Stimulated activated naive CD8-positive, alpha-beta T cell treated with anti-CD3 and anti-CD28 coated beads, Interleukin-15, Interleukin-2, amounts not matched to agents 100 ng/mL and 50 ng/mL, for 24 hours (primary cell): Measurements from ENCODE around the gene TMEM45B.
"Not testable (repeated sequence)": the region's sequence is repeated elsewhere in the genome, so short reads cannot be mapped to it uniquely, and the experiment has no call there.

Source experiments
- H3K27ac Mint-ChIP-seq: one replicate; pipeline ENCODE4 v1.8.0; 2021; ENCODE audit warnings: mild to moderate bottlenecking, mixed read lengths
- H3K27me3 Mint-ChIP-seq: one replicate; pipeline ENCODE4 v1.8.0; 2021; ENCODE audit warnings: mixed read lengths
- H3K36me3 Mint-ChIP-seq: one replicate; pipeline ENCODE4 v1.8.0; 2021; ENCODE audit warnings: low read depth, mixed read lengths
- H3K4me1 Mint-ChIP-seq: one replicate; pipeline ENCODE4 v1.8.0; 2021; ENCODE audit warnings: low read depth, mixed read lengths
- H3K4me3 Mint-ChIP-seq: one replicate; pipeline ENCODE4 v1.8.0; 2021; ENCODE audit warnings: mild to moderate bottlenecking, mixed read lengths
- H3K9me3 Mint-ChIP-seq: one replicate; pipeline ENCODE4 v1.8.0; 2021; ENCODE audit warnings: mixed read lengths

The TMEM45B gene

GRCh38 chr11:129815596-129816461 is at the start of gene TMEM45B:
TSS of gene TMEM45B (plus strand) at chr11:129815848. CDS start at chr11:129852483, 36,635 bp downstream.
- H3K9me3 Mint-ChIP-seq: no peaks in the 10 kb centered on the region
- peak within 1 kb of the TSS; percentile 77 for H3K4me3 Mint-ChIP-seq
- H3K36me3 Mint-ChIP-seq: no peaks in the 10 kb centered on the region
- peaks cover 31% of the 10 kb centered on the region for H3K27me3 Mint-ChIP-seq
- H3K4me1 Mint-ChIP-seq: peaks cover 30% of the 10 kb centered on the region
- H3K27ac Mint-ChIP-seq: peak within 1 kb of the TSS; percentile 51

GRCh38 chr11:129766898-129767604 is 48.6 kb upstream of the TMEM45B start:
- no peaks in the 10 kb centered on the region for H3K36me3 Mint-ChIP-seq
- no peaks in the 10 kb centered on the region for H3K4me1 Mint-ChIP-seq
- no peaks in the 10 kb centered on the region for H3K27me3 Mint-ChIP-seq
- peaks cover 4% of the 10 kb centered on the region for H3K9me3 Mint-ChIP-seq
- H3K27ac Mint-ChIP-seq: no peak overlapping the region
- H3K4me3 Mint-ChIP-seq: no peak overlapping the region

GRCh38 chr11:129767827-129768226 is 47.8 kb upstream of the TMEM45B start:
- Mint-ChIP-seq H3K27ac (no peak overlapping the region), H3K4me1 (no peaks in the 10 kb centered on the region), H3K9me3 (peaks cover 4% of the 10 kb centered on the region), H3K4me3 (no peak overlapping the region), H3K36me3 (no peaks in the 10 kb centered on the region), H3K27me3 (no peaks in the 10 kb centered on the region)

- no peaks in the 10 kb centered on the region for H3K36me3 Mint-ChIP-seq
- no peaks in the 10 kb centered on the region for H3K27me3 Mint-ChIP-seq
- H3K27ac Mint-ChIP-seq: no peak overlapping the region
- H3K4me3 Mint-ChIP-seq: no peak overlapping the region
- H3K9me3 Mint-ChIP-seq: peaks cover 4% of the 10 kb centered on the region
- no peaks in the 10 kb centered on the region for H3K4me1 Mint-ChIP-seq
Measured at GRCh38 chr11:129768356-129768755, 47.3 kb upstream of the TMEM45B start.

GRCh38 chr11:129769059-129769458 is 46.6 kb upstream of the TMEM45B start:
- peaks cover 4% of the 10 kb centered on the region for H3K9me3 Mint-ChIP-seq
- no peak overlapping the region for H3K27ac Mint-ChIP-seq
- H3K4me1 Mint-ChIP-seq: no peaks in the 10 kb centered on the region
- no peaks in the 10 kb centered on the region for H3K27me3 Mint-ChIP-seq
- H3K4me3 Mint-ChIP-seq: no peak overlapping the region
- no peaks in the 10 kb centered on the region for H3K36me3 Mint-ChIP-seq

GRCh38 chr11:129770993-129771392 is 44.7 kb upstream of the TMEM45B start:
- no peaks in the 10 kb centered on the region for H3K27me3 Mint-ChIP-seq

GRCh38 chr11:129771456-129771855 is 44.2 kb upstream of the TMEM45B start:
- not testable (repeated sequence) for H3K9me3 Mint-ChIP-seq, H3K36me3 Mint-ChIP-seq, H3K4me1 Mint-ChIP-seq, H3K27me3 Mint-ChIP-seq, H3K27ac Mint-ChIP-seq, H3K4me3 Mint-ChIP-seq

More at GRCh38 chr11:129770993-129771392, 44.7 kb upstream of the TMEM45B start:
- no peaks in the 10 kb centered on the region for H3K36me3 Mint-ChIP-seq
- peaks cover 4% of the 10 kb centered on the region for H3K9me3 Mint-ChIP-seq
- H3K4me3 Mint-ChIP-seq: no peak overlapping the region
- H3K27ac Mint-ChIP-seq: no peak overlapping the region
- no peaks in the 10 kb centered on the region for H3K4me1 Mint-ChIP-seq

- H3K36me3 Mint-ChIP-seq: no peaks in the 10 kb centered on the region
- no peaks in the 10 kb centered on the region for H3K9me3 Mint-ChIP-seq
- no peak overlapping the region for H3K27ac Mint-ChIP-seq
- no peaks in the 10 kb centered on the region for H3K4me1 Mint-ChIP-seq
- no peak overlapping the region for H3K4me3 Mint-ChIP-seq
- no peaks in the 10 kb centered on the region for H3K27me3 Mint-ChIP-seq
Measured at GRCh38 chr11:129778877-129779276, 36.8 kb upstream of the TMEM45B start.

- Mint-ChIP-seq H3K27ac (no peak overlapping the region), H3K36me3 (no peaks in the 10 kb centered on the region), H3K4me3 (no peak overlapping the region), H3K4me1 (no peaks in the 10 kb centered on the region), H3K27me3 (no peaks in the 10 kb centered on the region), H3K9me3 (no peaks in the 10 kb centered on the region)
Measured at GRCh38 chr11:129779342-129779741, 36.3 kb upstream of the TMEM45B start.

- no peaks in the 10 kb centered on the region for H3K27me3 Mint-ChIP-seq
- no peak overlapping the region for H3K4me3 Mint-ChIP-seq
- H3K36me3 Mint-ChIP-seq: no peaks in the 10 kb centered on the region
- no peaks in the 10 kb centered on the region for H3K9me3 Mint-ChIP-seq
- H3K4me1 Mint-ChIP-seq: peaks cover 18% of the 10 kb centered on the region
- no peak overlapping the region for H3K27ac Mint-ChIP-seq
Measured at GRCh38 chr11:129785383-129786111, 30.1 kb upstream of the TMEM45B start.

GRCh38 chr11:129786112-129786416 is 29.6 kb upstream of the TMEM45B start:
- H3K36me3 Mint-ChIP-seq, H3K27me3 Mint-ChIP-seq, H3K4me3 Mint-ChIP-seq, H3K9me3 Mint-ChIP-seq, H3K27ac Mint-ChIP-seq: not testable (repeated sequence)
- H3K4me1 Mint-ChIP-seq: peaks cover 18% of the 10 kb centered on the region

GRCh38 chr11:129787532-129788155 is 28.0 kb upstream of the TMEM45B start:
- Mint-ChIP-seq H3K27me3 (peaks cover 4% of the 10 kb centered on the region), H3K9me3 (no peaks in the 10 kb centered on the region), H3K27ac (no peak overlapping the region), H3K36me3 (no peaks in the 10 kb centered on the region), H3K4me3 (no peak overlapping the region), H3K4me1 (peaks cover 18% of the 10 kb centered on the region)

- H3K27me3 Mint-ChIP-seq: peaks cover 4% of the 10 kb centered on the region
- H3K4me1 Mint-ChIP-seq: peaks cover 18% of the 10 kb centered on the region
- no peak overlapping the region for H3K27ac Mint-ChIP-seq
- no peak overlapping the region for H3K4me3 Mint-ChIP-seq
- no peaks in the 10 kb centered on the region for H3K36me3 Mint-ChIP-seq
- H3K9me3 Mint-ChIP-seq: no peaks in the 10 kb centered on the region
Measured at GRCh38 chr11:129788278-129788677, 27.4 kb upstream of the TMEM45B start.

- no peak overlapping the region for H3K4me3 Mint-ChIP-seq
- peaks cover 18% of the 10 kb centered on the region for H3K4me1 Mint-ChIP-seq
- peaks cover 4% of the 10 kb centered on the region for H3K27me3 Mint-ChIP-seq
- H3K36me3 Mint-ChIP-seq: no peaks in the 10 kb centered on the region
- no peaks in the 10 kb centered on the region for H3K9me3 Mint-ChIP-seq
- no peak overlapping the region for H3K27ac Mint-ChIP-seq
Measured at GRCh38 chr11:129790106-129790505, 25.5 kb upstream of the TMEM45B start.

GRCh38 chr11:129791515-129791914 is 24.1 kb upstream of the TMEM45B start:
- Mint-ChIP-seq H3K4me1 (peaks cover 8% of the 10 kb centered on the region), H3K9me3 (peaks cover 9% of the 10 kb centered on the region), H3K27me3 (peaks cover 4% of the 10 kb centered on the region), H3K36me3 (peaks cover 8% of the 10 kb centered on the region), H3K27ac (no peak overlapping the region), H3K4me3 (no peak overlapping the region)
